ENCODE data around the gene ZDHHC14. TPM values are rescaled to one million over a fixed set of nuclear protein-coding genes. Genes with fewer than 3 reads are reported as not detected.
"Not testable (repeated sequence)": the region's sequence is repeated elsewhere in the genome, so short reads cannot be mapped to it uniquely, and the experiment has no call there.

Gene ZDHHC14
- total and polyA plus RNA-seq, 2 experiments from 2014 or later, result 3.0 to 7.4 TPM

DNA sequence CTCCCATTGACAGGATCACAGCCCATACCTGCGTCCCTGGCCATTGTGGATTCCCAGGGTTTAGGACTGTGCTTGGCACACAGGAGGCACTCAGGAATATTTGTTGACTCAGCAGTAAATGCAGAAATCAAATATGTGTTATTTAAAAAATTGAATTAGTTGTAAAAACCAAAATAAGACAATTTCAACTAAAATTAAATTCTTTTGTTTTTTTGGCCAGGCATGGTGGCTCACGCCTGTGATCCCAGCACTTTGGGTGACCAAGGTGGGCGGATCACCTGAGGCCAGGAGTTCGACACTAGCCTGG, 85.3 kb downstream of the ZDHHC14 start (continued):
- TF ChIP-seq, protein P1, sequence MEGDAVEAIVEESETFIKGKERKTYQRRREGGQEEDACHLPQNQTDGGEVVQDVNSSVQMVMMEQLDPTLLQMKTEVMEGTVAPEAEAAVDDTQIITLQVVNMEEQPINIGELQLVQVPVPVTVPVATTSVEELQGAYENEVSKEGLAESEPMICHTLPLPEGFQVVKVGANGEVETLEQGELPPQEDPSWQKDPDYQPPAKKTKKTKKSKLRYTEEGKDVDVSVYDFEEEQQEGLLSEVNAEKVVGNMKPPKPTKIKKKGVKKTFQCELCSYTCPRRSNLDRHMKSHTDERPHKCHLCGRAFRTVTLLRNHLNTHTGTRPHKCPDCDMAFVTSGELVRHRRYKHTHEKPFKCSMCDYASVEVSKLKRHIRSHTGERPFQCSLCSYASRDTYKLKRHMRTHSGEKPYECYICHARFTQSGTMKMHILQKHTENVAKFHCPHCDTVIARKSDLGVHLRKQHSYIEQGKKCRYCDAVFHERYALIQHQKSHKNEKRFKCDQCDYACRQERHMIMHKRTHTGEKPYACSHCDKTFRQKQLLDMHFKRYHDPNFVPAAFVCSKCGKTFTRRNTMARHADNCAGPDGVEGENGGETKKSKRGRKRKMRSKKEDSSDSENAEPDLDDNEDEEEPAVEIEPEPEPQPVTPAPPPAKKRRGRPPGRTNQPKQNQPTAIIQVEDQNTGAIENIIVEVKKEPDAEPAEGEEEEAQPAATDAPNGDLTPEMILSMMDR (conservative IDR thresholded peaks at IDR 0.05; ENCODE audit: low read depth in 2 of 2), result no peak
- TF ChIP-seq EZH2phosphoT487 (IDR thresholded peaks at IDR 0.05; ENCODE audit: unreplicated experiment), result no peak
- no peak for TF ChIP-seq NANOG (IDR thresholded peaks at IDR 0.05; ENCODE audit: borderline replicate concordance)
- TF ChIP-seq, protein P2, sequence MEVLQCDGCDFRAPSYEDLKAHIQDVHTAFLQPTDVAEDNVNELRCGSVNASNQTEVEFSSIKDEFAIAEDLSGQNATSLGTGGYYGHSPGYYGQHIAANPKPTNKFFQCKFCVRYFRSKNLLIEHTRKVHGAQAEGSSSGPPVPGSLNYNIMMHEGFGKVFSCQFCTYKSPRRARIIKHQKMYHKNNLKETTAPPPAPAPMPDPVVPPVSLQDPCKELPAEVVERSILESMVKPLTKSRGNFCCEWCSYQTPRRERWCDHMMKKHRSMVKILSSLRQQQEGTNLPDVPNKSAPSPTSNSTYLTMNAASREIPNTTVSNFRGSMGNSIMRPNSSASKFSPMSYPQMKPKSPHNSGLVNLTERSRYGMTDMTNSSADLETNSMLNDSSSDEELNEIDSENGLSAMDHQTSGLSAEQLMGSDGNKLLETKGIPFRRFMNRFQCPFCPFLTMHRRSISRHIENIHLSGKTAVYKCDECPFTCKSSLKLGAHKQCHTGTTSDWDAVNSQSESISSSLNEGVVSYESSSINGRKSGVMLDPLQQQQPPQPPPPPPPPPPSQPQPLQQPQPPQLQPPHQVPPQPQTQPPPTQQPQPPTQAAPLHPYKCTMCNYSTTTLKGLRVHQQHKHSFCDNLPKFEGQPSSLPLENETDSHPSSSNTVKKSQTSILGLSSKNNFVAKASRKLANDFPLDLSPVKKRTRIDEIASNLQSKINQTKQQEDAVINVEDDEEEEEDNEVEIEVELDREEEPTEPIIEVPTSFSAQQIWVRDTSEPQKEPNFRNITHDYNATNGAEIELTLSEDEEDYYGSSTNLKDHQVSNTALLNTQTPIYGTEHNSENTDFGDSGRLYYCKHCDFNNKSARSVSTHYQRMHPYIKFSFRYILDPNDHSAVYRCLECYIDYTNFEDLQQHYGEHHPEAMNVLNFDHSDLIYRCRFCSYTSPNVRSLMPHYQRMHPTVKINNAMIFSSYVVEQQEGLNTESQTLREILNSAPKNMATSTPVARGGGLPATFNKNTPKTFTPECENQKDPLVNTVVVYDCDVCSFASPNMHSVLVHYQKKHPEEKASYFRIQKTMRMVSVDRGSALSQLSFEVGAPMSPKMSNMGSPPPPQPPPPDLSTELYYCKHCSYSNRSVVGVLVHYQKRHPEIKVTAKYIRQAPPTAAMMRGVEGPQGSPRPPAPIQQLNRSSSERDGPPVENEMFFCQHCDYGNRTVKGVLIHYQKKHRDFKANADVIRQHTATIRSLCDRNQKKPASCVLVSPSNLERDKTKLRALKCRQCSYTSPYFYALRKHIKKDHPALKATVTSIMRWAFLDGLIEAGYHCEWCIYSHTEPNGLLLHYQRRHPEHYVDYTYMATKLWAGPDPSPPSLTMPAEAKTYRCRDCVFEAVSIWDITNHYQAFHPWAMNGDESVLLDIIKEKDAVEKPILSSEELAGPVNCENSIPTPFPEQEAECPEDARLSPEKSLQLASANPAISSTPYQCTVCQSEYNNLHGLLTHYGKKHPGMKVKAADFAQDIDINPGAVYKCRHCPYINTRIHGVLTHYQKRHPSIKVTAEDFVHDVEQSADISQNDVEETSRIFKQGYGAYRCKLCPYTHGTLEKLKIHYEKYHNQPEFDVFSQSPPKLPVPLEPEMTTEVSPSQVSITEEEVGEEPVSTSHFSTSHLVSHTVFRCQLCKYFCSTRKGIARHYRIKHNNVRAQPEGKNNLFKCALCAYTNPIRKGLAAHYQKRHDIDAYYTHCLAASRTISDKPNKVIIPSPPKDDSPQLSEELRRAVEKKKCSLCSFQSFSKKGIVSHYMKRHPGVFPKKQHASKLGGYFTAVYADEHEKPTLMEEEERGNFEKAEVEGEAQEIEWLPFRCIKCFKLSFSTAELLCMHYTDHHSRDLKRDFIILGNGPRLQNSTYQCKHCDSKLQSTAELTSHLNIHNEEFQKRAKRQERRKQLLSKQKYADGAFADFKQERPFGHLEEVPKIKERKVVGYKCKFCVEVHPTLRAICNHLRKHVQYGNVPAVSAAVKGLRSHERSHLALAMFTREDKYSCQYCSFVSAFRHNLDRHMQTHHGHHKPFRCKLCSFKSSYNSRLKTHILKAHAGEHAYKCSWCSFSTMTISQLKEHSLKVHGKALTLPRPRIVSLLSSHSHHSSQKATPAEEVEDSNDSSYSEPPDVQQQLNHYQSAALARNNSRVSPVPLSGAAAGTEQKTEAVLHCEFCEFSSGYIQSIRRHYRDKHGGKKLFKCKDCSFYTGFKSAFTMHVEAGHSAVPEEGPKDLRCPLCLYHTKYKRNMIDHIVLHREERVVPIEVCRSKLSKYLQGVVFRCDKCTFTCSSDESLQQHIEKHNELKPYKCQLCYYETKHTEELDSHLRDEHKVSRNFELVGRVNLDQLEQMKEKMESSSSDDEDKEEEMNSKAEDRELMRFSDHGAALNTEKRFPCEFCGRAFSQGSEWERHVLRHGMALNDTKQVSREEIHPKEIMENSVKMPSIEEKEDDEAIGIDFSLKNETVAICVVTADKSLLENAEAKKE (CRISPR knock-in tag; IDR thresholded peaks at IDR 0.05), result no peak

DNA sequence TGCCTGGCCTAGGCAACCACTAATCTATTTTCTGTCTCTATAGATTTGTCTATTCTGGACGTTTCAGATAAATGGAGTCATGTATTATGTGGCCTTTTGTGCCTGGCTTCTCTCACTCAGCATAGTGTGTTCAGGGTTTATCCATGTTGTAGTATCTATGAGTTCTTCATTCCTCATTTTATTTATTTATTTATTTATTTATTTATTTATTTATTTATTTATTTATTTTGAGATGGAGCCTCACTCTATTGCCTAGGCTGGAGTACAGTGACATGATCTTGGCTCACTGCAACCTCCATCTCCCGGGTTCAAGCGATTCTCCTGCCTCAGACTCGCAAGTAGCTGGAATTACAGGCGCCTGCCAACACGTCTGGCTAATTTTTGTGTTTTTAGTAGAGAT, 86.3 kb downstream of the ZDHHC14 start:
- not testable (repeated sequence) for H3K27me3 Mint-ChIP-seq (ENCODE audit: insufficient read depth, low read depth, poor library complexity); ATAC-seq

More for the DNA sequence above, 86.3 kb downstream of the ZDHHC14 start:
- H3K79me2 ChIP-seq (replicated peaks; ENCODE audit: insufficient read depth); H3K27ac Mint-ChIP-seq; H3K27me3 ChIP-seq (ENCODE audit: insufficient read depth); H3K27ac ChIP-seq (ENCODE audit: low read depth); H3K9me2 ChIP-seq (ENCODE audit: insufficient read depth); H2AFZ ChIP-seq; H3F3A ChIP-seq (replicated peaks; ENCODE audit: low read depth); H3K4me3 ChIP-seq; H3K4me2 ChIP-seq; DNase-seq (ENCODE audit: low spot score); H4K20me1 ChIP-seq (replicated peaks; ENCODE audit: insufficient read depth); H3K36me3 Mint-ChIP-seq (ENCODE audit: low read depth); H3K9me3 Mint-ChIP-seq; H3K36me3 ChIP-seq (ENCODE audit: insufficient read depth); H3K4me3 Mint-ChIP-seq: not testable (repeated sequence)
- H3K4me1 Mint-ChIP-seq, result peaks cover 23% of the 10 kb centered on the region
- peaks cover 24% of the 10 kb centered on the region for H3K4me1 ChIP-seq (ENCODE audit: insufficient read depth)
